Measurements from ENCODE around the gene MADD. TPM values are rescaled to one million over a fixed set of nuclear protein-coding genes. Genes with fewer than 3 reads are reported as not detected.
A peak's percentile ranks its signal among the peaks of the same experiment; 100 is the strongest.

MADD gene
- total RNA-seq, 4 donors from 2014 or later = 32.8 to 74.7 (median 35.3) TPM

DNA sequence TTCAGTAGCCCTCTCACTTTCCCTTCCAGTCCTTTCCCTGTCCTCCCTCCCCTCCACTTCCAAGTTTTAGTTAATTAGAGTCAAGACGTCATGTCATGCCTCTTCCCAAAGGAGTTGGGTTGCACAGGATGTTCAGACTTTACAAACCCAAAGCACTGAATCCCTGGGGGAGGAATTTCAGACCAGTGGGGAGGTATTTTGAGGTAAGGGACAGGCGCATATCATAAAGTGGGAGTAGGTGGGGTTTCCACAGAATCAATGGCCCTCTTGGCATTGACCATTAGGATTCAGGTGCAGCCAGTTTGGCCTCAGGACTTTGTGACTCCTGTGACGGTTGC, 20.6 kb upstream of the MADD start:
- TF ChIP-seq, protein P1, sequence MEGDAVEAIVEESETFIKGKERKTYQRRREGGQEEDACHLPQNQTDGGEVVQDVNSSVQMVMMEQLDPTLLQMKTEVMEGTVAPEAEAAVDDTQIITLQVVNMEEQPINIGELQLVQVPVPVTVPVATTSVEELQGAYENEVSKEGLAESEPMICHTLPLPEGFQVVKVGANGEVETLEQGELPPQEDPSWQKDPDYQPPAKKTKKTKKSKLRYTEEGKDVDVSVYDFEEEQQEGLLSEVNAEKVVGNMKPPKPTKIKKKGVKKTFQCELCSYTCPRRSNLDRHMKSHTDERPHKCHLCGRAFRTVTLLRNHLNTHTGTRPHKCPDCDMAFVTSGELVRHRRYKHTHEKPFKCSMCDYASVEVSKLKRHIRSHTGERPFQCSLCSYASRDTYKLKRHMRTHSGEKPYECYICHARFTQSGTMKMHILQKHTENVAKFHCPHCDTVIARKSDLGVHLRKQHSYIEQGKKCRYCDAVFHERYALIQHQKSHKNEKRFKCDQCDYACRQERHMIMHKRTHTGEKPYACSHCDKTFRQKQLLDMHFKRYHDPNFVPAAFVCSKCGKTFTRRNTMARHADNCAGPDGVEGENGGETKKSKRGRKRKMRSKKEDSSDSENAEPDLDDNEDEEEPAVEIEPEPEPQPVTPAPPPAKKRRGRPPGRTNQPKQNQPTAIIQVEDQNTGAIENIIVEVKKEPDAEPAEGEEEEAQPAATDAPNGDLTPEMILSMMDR (IDR thresholded peaks at IDR 0.05) = no peak
- ATAC-seq (ENCODE audit: low FRiP score) = no peak
- no peak for DNase-seq (ENCODE audit: low spot score)

- TF ChIP-seq, protein P1 (IDR thresholded peaks at IDR 0.05) = no peak
- no peak for DNase-seq (ENCODE audit: low spot score)
- no peak for ATAC-seq (ENCODE audit: low FRiP score)
Measured at GRCh38 chr11:47251751-47252150, 18.2 kb upstream of the MADD start.

DNA sequence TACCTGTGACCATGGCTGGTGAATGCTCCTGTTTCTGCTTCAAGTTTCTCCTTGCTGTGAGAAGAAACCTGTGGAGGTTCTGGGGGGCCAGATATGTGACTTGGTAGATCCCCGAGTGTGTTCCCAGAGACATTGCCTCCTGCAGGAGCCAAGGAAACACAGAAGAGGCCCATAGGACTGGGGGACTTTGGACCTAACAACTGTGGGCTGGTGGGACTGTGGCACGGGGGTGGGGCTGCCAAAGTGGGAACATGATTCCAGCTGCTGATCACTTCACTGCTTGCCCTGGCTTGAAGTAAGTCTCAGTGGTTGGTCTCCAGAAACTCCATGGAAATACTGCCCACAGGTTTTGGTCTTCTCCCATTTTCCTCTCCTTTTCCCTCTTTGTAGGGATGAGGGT, 16.3 kb upstream of the MADD start:
- ATAC-seq (ENCODE audit: low FRiP score) = no peak
- TF ChIP-seq, protein P1 (IDR thresholded peaks at IDR 0.05) = no peak

GRCh38 chr11:47254386-47254785, 15.5 kb upstream of the MADD start:
- no peak for DNase-seq (ENCODE audit: low spot score)
- ATAC-seq (ENCODE audit: low FRiP score) = no peak
- TF ChIP-seq, protein P1 (IDR thresholded peaks at IDR 0.05) = no peak

More for the DNA sequence above, 16.3 kb upstream of the MADD start:
- DNase-seq (ENCODE audit: low spot score) = no peak

GRCh38 chr11:47256374-47256773, 13.6 kb upstream of the MADD start:
- no peak for DNase-seq (ENCODE audit: low spot score)
- TF ChIP-seq, protein P1 (IDR thresholded peaks at IDR 0.05) = no peak
- no peak for ATAC-seq (ENCODE audit: low FRiP score)

- ATAC-seq (ENCODE audit: low FRiP score) (no peak), DNase-seq (ENCODE audit: low spot score) (no peak)
- TF ChIP-seq, protein P1 (IDR thresholded peaks at IDR 0.05) = no peak
Measured at GRCh38 chr11:47257177-47257516, 12.8 kb upstream of the MADD start.

- TF ChIP-seq, protein P1 (IDR thresholded peaks at IDR 0.05) = no peak
- ATAC-seq (ENCODE audit: low FRiP score) = peak; percentile 70
- no peak for DNase-seq (ENCODE audit: low spot score)
Measured at GRCh38 chr11:47257517-47258316, 12.2 kb upstream of the MADD start, which contains the start of gene NR1H3. NR1H3 (plus strand) TSS chr11:47257996; CDS start chr11:47259217, 1,221 bp downstream.
